Subcutaneous adipose tissue (tissue), 4 donors: ENCODE results near the gene CD99L2. TPM values are rescaled to one million over a fixed set of nuclear protein-coding genes. Genes with fewer than 3 reads are reported as not detected.

Source experiments
- CTCF ChIP-seq: fragments of 450-650 bp; IDR thresholded peaks from one replicate; pipeline ENCODE4 v1.5.1; 2016; ENCODE audit warnings: low read depth, mild to moderate bottlenecking, control low read depth, antibody characterized with exemption, moderate library complexity
- total RNA-seq, 4 donors: library from RNA; depleted of rRNA; stranded (reverse); fragments of >200 nt; gene quantifications; one replicate each; pipeline ENCODE4 v1.1.0, GENCODE V29; 2016

CD99L2 gene
- total RNA-seq, 4 donors from 2014 or later = 38.6 to 88.1 (median 72.9) TPM

- TF ChIP-seq CTCF = no peak
Observed at GRCh38 chrX:150761819-150762216, 136.7 kb downstream of the CD99L2 start.

- TF ChIP-seq CTCF = no peak
Observed at GRCh38 chrX:150761176-150761818, 137.2 kb downstream of the CD99L2 start.

- no peak for TF ChIP-seq CTCF
Observed at GRCh38 chrX:150759568-150760416, 138.7 kb downstream of the CD99L2 start.

GRCh38 chrX:150757371-150757770 is 141.1 kb downstream of the CD99L2 start:
- no peak for TF ChIP-seq CTCF

- no peak for TF ChIP-seq CTCF
Observed at GRCh38 chrX:150753968-150754367, 144.5 kb downstream of the CD99L2 start.

GRCh38 chrX:150753357-150753756 is 145.1 kb downstream of the CD99L2 start:
- no peak for TF ChIP-seq CTCF

GRCh38 chrX:150752124-150752523 is 146.3 kb downstream of the CD99L2 start:
- TF ChIP-seq CTCF = no peak
